HepG2 (cell line): Measurements from ENCODE around the gene PAMR1. TPM values are rescaled to one million over a fixed set of nuclear protein-coding genes. Genes with fewer than 3 reads are reported as not detected.

ENCODE experiments used
- ATAC-seq: fragments of 200-7000 bp; cut with Tn5 transposase; 3 replicates; pipeline ENCODE4 v1.9.1; 2020; ENCODE audit warnings: mild to moderate bottlenecking, moderate library complexity
- BruUV-seq: library from RNA; stranded (reverse); fragments of 400-500 nt; replicated peaks from 2 replicates; lab custom pipeline; 2021; lab: Mats Ljungman, UMichigan
- CTCF ChIA-PET: fragments of 300-600 bp; formaldehyde crosslinking; extraction: SDS; loops from one replicate; lab custom pipeline; 2021; ENCODE audit warnings: low total read pairs, inconsistent platforms, low intra/inter-chr PET ratio; lab: Yijun Ruan, JAX
- POLR2A ChIA-PET: fragments of 350-600 bp; sonication (Branson Sonifier 250); formaldehyde crosslinking; loops from one replicate; lab custom pipeline; 2020; ENCODE audit warnings: antibody characterized with exemption, inconsistent platforms; lab: Yijun Ruan, JAX
- DNase-seq: peaks from one replicate; pipeline ENCODE4 v3.0.0-alpha.2; 2015; ENCODE audit warnings: low spot score
- FAIRE-seq: peaks from 3 replicates; lab custom pipeline; 2011; peaks lifted over from hg19 to GRCh38; lab: Jason Lieb, UNC
- H2AFZ ChIP-seq: one replicate; pipeline ENCODE4 v1.6.1; 2011; ENCODE audit warnings: low read length, inconsistent platforms
- H3K27ac ChIP-seq: fragments of 300-600 bp; 3 replicates; pipeline ENCODE4 v1.8.0; 2011; ENCODE audit warnings: mixed run types, mild to moderate bottlenecking, mixed read lengths, low read length, inconsistent platforms; ENCODE audit not compliant: insufficient read depth; ENCODE audit errors: extremely low read length
- H3K27me3 ChIP-seq, 2 experiments: fragments of 200-600 bp in 1 of 2; 2 replicates in 1 of 2; 3 replicates in 1 of 2; pipeline versions ENCODE4 v1.6.0 to v1.8.0; 2011; ENCODE audit warnings: low read length in 2 of 2, mild to moderate bottlenecking in 2 of 2, moderate library complexity in 2 of 2, inconsistent platforms in 1 of 2; ENCODE audit not compliant: insufficient read depth in 2 of 2, control insufficient read depth in 1 of 2
- H3K36me3 ChIP-seq, 2 experiments: fragments of 200-600 bp in 1 of 2; replicated peaks in 1 of 2; 2 replicates in 1 of 2; 3 replicates in 1 of 2; pipeline versions ENCODE4 v1.5.1 to v1.8.0; 2011; ENCODE audit warnings: low read length in 2 of 2, inconsistent platforms in 1 of 2; ENCODE audit not compliant: insufficient read depth in 2 of 2, control insufficient read depth in 1 of 2
- H3K4me1 ChIP-seq: 2 replicates; pipeline ENCODE4 v1.5.1; 2012; ENCODE audit warnings: low read length, inconsistent platforms; ENCODE audit not compliant: insufficient read depth
- H3K4me2 ChIP-seq: 2 replicates; pipeline ENCODE4 v1.6.0; 2011; ENCODE audit warnings: low read depth, low read length, inconsistent platforms
- H3K4me3 ChIP-seq, 3 experiments: fragments of 200-600 bp in 1 of 3; sonication (generic), shearing (Covaris generic) in 1 of 3; replicated peaks in 1 of 3; 2 replicates each; pipeline ENCODE4 v1.5.1; 2011 to 2016; ENCODE audit warnings: low read length in 3 of 3, inconsistent platforms in 2 of 3, low read depth in 2 of 3, mild to moderate bottlenecking in 2 of 3, control low read depth in 1 of 3, mixed read lengths in 1 of 3; ENCODE audit not compliant: insufficient read depth in 1 of 3
- H3K79me2 ChIP-seq: one replicate; pipeline ENCODE4 v1.6.1; 2011; ENCODE audit warnings: low read length, inconsistent platforms; ENCODE audit not compliant: insufficient read depth
- H3K9ac ChIP-seq: 2 replicates; pipeline ENCODE4 v1.6.0; 2011; ENCODE audit warnings: mild to moderate bottlenecking, low read depth, low read length, inconsistent platforms; ENCODE audit not compliant: insufficient read depth
- H3K9me3 ChIP-seq: 2 replicates; pipeline ENCODE4 v1.5.1; 2012; ENCODE audit warnings: mild to moderate bottlenecking, low read length
- H4K20me1 ChIP-seq: 2 replicates; pipeline ENCODE4 v1.6.0; 2011; ENCODE audit warnings: inconsistent platforms, mild to moderate bottlenecking, low read length, moderate library complexity; ENCODE audit not compliant: insufficient read depth
- BORCS8-MEF2B ChIP-seq: sonication (generic); formaldehyde crosslinking; IDR thresholded peaks from 2 replicates; pipeline ENCODE4 v1.8.0; 2022; ENCODE audit warnings: mild to moderate bottlenecking, missing genetic modification reagents
- CHD4 ChIP-seq: fragments of 200-600 bp; sonication (generic); IDR thresholded peaks from 2 replicates; pipeline ENCODE4 v1.7.0; 2017; ENCODE audit warnings: mild to moderate bottlenecking, low read length, borderline replicate concordance
- GATAD1 ChIP-seq: IDR thresholded peaks from 2 replicates; pipeline ENCODE4 v1.6.1; 2016; ENCODE audit warnings: missing genetic modification reagents, missing compliant biosample characterization
- HMGA1 ChIP-seq: sonication (generic); formaldehyde crosslinking; conservative IDR thresholded peaks from 2 replicates; pipeline ENCODE4 v1.4.0; 2020; ENCODE audit warnings: missing genetic modification reagents
- KDM1A ChIP-seq: IDR thresholded peaks from 2 replicates; pipeline ENCODE4 v1.6.1; 2016; ENCODE audit warnings: missing compliant biosample characterization
- POGZ ChIP-seq: sonication (generic); formaldehyde crosslinking; IDR thresholded peaks from 2 replicates; pipeline ENCODE4 v1.4.0; 2020; ENCODE audit warnings: mild to moderate bottlenecking, missing genetic modification reagents
- ZNF160 ChIP-seq: sonication (generic); formaldehyde crosslinking; IDR thresholded peaks from 2 replicates; pipeline ENCODE4 v1.8.0; 2022; ENCODE audit warnings: mild to moderate bottlenecking, inconsistent platforms, missing genetic modification reagents
- ZNF563 ChIP-seq: sonication (generic); formaldehyde crosslinking; IDR thresholded peaks from 2 replicates; pipeline ENCODE4 v1.8.0; 2022; ENCODE audit warnings: mild to moderate bottlenecking, moderate library complexity, missing genetic modification reagents
- ZNF879 ChIP-seq: sonication (generic); formaldehyde crosslinking; IDR thresholded peaks from 2 replicates; pipeline ENCODE4 v1.8.1; 2023; ENCODE audit warnings: missing genetic modification reagents
- WGBS: methylation state at CpG from one replicate; pipeline ENCODE4 v1.1.6; 2017; ENCODE audit warnings: low lambda C conversion rate; 5-methylcytosine and 5-hydroxymethylcytosine counted together
- in situ Hi-C: cut with HindIII; loops from 2 replicates; pipeline ENCODE4 v1.10.0; 2017; ENCODE audit warnings: low pct_unique_long_range_greater_than_20kb; ENCODE audit not compliant: extremely low pct_ligation_motif_present
- intact Hi-C: fragments of 100-400 bp; cut with micrococcal nuclease; formaldehyde crosslinking; loops from one replicate; pipeline ENCODE4 v1.10.0; 2022; ENCODE audit not compliant: unreplicated experiment
- polyA plus RNA-seq, 8 experiments: library from polyadenylated mRNA; depleted of rRNA in 3 of 8; stranded (reverse) in 7 of 8; unstranded in 1 of 8; fragments of >200 nt; fragmentation: Illumina TruSeq in 4 of 8; extraction: Trizol in 4 of 8; gene quantifications; 2 replicates each; pipeline versions ENCODE4 v1.2.1 to v1.2.3, GENCODE V29; 2011 to 2016; ENCODE audit warnings: low read depth in 4 of 8, missing spikeins in 1 of 8, mixed read lengths in 1 of 8; ENCODE audit not compliant: insufficient read depth in 1 of 8
- total RNA-seq, 5 experiments: library from RNA; depleted of rRNA; stranded (reverse); fragments of >200 nt; fragmentation: Illumina TruSeq; extraction: Trizol; gene quantifications; 2 replicates each; pipeline ENCODE4 v1.2.3, GENCODE V29; 2016; ENCODE audit warnings: low read depth in 1 of 5
- TF ChIP-seq, protein P1 (sequence below): sonication (generic); formaldehyde crosslinking; IDR thresholded peaks from 2 replicates; pipeline ENCODE4 v1.8.1; 2023; ENCODE audit warnings: mild to moderate bottlenecking, missing genetic modification reagents
- TF ChIP-seq, protein P2 (sequence below), 2 experiments: sonication (generic) in 1 of 2; formaldehyde crosslinking in 1 of 2; IDR thresholded peaks; 2 replicates each; pipeline versions ENCODE4 v1.4.0 to v1.6.1; 2018 to 2020; ENCODE audit warnings: missing genetic modification reagents in 2 of 2, borderline replicate concordance in 1 of 2, low read depth in 1 of 2, mild to moderate bottlenecking in 1 of 2, missing biosample characterization in 1 of 2
- TF ChIP-seq, protein P3 (sequence below): sonication (generic); formaldehyde crosslinking; IDR thresholded peaks from 2 replicates; pipeline ENCODE4 v1.4.0; 2020; ENCODE audit warnings: missing genetic modification reagents
- TF ChIP-seq, protein P4 (sequence below): sonication (generic); formaldehyde crosslinking; IDR thresholded peaks from 2 replicates; pipeline ENCODE4 v1.4.0; 2020; ENCODE audit warnings: missing genetic modification reagents, borderline replicate concordance

PAMR1 gene
- total and polyA plus RNA-seq, 2 of the 13 experiments (the other 11 are each of a cell fraction or from before 2014, with no cell fraction given), result not detected

DNA sequence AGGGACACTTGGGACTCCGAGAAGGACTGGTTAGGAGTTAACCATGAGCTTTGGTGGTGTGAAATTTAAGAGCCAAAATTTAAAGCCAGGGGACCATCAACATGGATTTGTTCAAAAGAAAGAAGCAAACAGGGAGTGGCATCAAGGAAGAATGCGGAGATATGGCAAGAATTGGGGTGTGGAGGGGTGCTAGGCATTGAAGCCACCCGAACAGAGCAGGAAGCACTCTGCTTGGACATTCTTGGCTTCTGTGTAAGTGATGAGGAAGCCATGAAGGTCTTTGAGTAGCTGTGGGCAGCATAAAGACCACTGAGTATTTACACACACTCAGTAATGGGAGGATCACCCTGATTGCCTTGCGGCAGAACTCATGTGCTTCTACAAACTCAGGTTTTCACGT lies 27.2 kb upstream of the PAMR1 start:
- Histone ChIP-seq H3K4me1 (no peaks in the 10 kb centered on the region), H3K4me3 (no peak overlapping the region), H2AFZ (no peak overlapping the region), H3K79me2 (no peaks in the 10 kb centered on the region), H3K4me2 (no peak overlapping the region), H3K27ac (no peak overlapping the region), H3K36me3 (no peaks in the 10 kb centered on the region), H4K20me1 (no peaks in the 10 kb centered on the region), H3K27me3 (peaks cover 0 to 24% of the 10 kb centered on the region in 2 experiments; a peak in 3 of 5 replicates), H3K9ac (no peak overlapping the region), H3K9me3 (no peaks in the 10 kb centered on the region)
- ChIA-PET CTCF (no interaction called here), POLR2A (no interaction called here)
- FAIRE-seq (no peak), DNase-seq (no peak), ATAC-seq (no peak)
- BruUV-seq, result no TSS peak
- WGBS, result 10% methylated on average over 5 of the region's 5 CpGs
- intact Hi-C loops, result no loop called here
- in situ Hi-C loops, result no loop called here
- TF ChIP-seq HMGA1 (CRISPR knock-in tag), result no peak
- TF ChIP-seq POGZ (CRISPR knock-in tag), result no peak
- TF ChIP-seq, protein P1, sequence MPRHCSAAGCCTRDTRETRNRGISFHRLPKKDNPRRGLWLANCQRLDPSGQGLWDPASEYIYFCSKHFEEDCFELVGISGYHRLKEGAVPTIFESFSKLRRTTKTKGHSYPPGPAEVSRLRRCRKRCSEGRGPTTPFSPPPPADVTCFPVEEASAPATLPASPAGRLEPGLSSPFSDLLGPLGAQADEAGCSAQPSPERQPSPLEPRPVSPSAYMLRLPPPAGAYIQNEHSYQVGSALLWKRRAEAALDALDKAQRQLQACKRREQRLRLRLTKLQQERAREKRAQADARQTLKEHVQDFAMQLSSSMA (CRISPR knock-in tag), result no peak
- no peak for TF ChIP-seq ZNF563 (CRISPR knock-in tag)
- TF ChIP-seq, protein P2, sequence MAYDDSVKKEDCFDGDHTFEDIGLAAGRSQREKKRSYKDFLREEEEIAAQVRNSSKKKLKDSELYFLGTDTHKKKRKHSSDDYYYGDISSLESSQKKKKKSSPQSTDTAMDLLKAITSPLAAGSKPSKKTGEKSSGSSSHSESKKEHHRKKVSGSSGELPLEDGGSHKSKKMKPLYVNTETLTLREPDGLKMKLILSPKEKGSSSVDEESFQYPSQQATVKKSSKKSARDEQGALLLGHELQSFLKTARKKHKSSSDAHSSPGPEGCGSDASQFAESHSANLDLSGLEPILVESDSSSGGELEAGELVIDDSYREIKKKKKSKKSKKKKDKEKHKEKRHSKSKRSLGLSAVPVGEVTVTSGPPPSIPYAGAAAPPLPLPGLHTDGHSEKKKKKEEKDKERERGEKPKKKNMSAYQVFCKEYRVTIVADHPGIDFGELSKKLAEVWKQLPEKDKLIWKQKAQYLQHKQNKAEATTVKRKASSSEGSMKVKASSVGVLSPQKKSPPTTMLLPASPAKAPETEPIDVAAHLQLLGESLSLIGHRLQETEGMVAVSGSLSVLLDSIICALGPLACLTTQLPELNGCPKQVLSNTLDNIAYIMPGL (CRISPR knock-in tag; IDR thresholded peaks at IDR 0.05; ENCODE audit: borderline replicate concordance in 1 of 2, low read depth in 1 of 2), result no peak
- no peak for TF ChIP-seq CHD4
- TF ChIP-seq ZNF879 (CRISPR knock-in tag), result no peak
- TF ChIP-seq, protein P3, sequence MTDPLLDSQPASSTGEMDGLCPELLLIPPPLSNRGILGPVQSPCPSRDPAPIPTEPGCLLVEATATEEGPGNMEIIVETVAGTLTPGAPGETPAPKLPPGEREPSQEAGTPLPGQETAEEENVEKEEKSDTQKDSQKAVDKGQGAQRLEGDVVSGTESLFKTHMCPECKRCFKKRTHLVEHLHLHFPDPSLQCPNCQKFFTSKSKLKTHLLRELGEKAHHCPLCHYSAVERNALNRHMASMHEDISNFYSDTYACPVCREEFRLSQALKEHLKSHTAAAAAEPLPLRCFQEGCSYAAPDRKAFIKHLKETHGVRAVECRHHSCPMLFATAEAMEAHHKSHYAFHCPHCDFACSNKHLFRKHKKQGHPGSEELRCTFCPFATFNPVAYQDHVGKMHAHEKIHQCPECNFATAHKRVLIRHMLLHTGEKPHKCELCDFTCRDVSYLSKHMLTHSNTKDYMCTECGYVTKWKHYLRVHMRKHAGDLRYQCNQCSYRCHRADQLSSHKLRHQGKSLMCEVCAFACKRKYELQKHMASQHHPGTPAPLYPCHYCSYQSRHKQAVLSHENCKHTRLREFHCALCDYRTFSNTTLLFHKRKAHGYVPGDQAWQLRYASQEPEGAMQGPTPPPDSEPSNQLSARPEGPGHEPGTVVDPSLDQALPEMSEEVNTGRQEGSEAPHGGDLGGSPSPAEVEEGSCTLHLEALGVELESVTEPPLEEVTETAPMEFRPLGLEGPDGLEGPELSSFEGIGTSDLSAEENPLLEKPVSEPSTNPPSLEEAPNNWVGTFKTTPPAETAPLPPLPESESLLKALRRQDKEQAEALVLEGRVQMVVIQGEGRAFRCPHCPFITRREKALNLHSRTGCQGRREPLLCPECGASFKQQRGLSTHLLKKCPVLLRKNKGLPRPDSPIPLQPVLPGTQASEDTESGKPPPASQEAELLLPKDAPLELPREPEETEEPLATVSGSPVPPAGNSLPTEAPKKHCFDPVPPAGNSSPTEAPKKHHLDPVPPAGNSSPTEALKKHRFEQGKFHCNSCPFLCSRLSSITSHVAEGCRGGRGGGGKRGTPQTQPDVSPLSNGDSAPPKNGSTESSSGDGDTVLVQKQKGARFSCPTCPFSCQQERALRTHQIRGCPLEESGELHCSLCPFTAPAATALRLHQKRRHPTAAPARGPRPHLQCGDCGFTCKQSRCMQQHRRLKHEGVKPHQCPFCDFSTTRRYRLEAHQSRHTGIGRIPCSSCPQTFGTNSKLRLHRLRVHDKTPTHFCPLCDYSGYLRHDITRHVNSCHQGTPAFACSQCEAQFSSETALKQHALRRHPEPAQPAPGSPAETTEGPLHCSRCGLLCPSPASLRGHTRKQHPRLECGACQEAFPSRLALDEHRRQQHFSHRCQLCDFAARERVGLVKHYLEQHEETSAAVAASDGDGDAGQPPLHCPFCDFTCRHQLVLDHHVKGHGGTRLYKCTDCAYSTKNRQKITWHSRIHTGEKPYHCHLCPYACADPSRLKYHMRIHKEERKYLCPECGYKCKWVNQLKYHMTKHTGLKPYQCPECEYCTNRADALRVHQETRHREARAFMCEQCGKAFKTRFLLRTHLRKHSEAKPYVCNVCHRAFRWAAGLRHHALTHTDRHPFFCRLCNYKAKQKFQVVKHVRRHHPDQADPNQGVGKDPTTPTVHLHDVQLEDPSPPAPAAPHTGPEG (CRISPR knock-in tag), result no peak
- TF ChIP-seq, protein P4, sequence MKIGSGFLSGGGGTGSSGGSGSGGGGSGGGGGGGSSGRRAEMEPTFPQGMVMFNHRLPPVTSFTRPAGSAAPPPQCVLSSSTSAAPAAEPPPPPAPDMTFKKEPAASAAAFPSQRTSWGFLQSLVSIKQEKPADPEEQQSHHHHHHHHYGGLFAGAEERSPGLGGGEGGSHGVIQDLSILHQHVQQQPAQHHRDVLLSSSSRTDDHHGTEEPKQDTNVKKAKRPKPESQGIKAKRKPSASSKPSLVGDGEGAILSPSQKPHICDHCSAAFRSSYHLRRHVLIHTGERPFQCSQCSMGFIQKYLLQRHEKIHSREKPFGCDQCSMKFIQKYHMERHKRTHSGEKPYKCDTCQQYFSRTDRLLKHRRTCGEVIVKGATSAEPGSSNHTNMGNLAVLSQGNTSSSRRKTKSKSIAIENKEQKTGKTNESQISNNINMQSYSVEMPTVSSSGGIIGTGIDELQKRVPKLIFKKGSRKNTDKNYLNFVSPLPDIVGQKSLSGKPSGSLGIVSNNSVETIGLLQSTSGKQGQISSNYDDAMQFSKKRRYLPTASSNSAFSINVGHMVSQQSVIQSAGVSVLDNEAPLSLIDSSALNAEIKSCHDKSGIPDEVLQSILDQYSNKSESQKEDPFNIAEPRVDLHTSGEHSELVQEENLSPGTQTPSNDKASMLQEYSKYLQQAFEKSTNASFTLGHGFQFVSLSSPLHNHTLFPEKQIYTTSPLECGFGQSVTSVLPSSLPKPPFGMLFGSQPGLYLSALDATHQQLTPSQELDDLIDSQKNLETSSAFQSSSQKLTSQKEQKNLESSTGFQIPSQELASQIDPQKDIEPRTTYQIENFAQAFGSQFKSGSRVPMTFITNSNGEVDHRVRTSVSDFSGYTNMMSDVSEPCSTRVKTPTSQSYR (CRISPR knock-in tag), result no peak
- no peak for TF ChIP-seq ZNF160 (CRISPR knock-in tag)
- TF ChIP-seq BORCS8-MEF2B (CRISPR knock-in tag), result no peak
- TF ChIP-seq GATAD1 (CRISPR knock-in tag), result no peak
- TF ChIP-seq KDM1A, result no peak
